ENCODE measurements around the gene OSMR.
A peak's percentile ranks its signal among the peaks of the same experiment; 100 is the strongest.

The OSMR gene

DNA sequence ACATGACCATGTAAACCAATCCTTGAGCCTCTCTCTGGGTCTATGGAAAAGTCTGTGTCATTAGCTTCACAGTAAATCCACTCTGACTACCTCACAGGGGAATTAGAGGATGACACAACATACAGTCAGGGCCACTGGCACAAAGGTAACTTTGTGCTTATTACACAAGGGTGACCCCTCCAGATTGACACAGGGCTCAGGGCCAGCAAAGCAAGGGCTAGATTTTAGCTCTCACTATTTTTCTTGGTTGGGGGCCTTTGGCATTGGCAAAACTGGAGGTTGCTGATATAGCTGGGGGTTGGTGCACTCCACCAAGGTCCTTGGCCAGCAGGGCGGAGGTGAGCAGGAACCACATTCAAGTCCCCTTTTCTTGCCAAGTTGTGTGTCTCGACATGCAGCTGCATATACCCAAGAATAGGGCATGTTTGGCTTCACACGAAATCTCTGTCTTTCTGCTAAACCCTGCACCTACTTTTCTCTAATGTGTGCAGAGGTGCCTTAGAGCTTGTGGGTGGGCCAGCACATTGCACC, 15.2 kb upstream of the OSMR start:
- Histone ChIP-seq H3K27me3 (ENCODE audit: control insufficient read depth in 2 of 2, insufficient read depth in 2 of 2, low read length in 2 of 2) (no peaks in the 10 kb centered on the region), H3K4me3 (ENCODE audit: low read length in 2 of 2) (no peak overlapping the region), H3K36me3 (ENCODE audit: control insufficient read depth in 2 of 2, insufficient read depth in 2 of 2, low read length in 2 of 2) (no peaks in the 10 kb centered on the region), H3K9ac (ENCODE audit: low read depth in 1 of 2, low read length in 2 of 2) (no peak overlapping the region), H3K27ac (ENCODE audit: low read depth in 2 of 2, low read length in 2 of 2) (no peak overlapping the region), H3K9me3 (ENCODE audit: control insufficient read depth in 2 of 2, low read length in 2 of 2) (no peaks in the 10 kb centered on the region), H3K4me1 (ENCODE audit: control insufficient read depth in 2 of 2, insufficient read depth in 2 of 2, low read length in 2 of 2) (no peaks in the 10 kb centered on the region)

DNA sequence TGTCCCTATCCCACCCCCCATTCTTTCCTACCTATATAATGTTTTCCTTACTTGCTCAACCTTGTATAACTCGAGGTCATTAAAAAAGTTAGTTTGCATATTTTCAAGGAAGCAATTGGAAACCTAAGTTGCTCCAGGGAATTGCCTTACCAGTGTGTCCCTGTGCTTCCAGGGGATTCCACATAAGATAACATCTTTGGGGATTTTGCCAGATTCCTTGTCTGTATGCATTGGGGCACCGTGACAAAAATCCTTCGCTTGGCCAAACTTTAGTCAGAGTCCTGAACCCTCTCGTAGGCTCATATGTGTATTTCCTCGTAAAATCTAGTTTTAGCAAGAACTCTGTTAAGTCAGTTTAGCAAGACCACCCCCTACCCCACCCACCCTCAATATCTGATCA, 14.7 kb upstream of the OSMR start:
- H3K36me3 ChIP-seq (ENCODE audit: control insufficient read depth in 2 of 2, insufficient read depth in 2 of 2, low read length in 2 of 2) = no peaks in the 10 kb centered on the region
- no peak overlapping the region for H3K27ac ChIP-seq (ENCODE audit: low read depth in 2 of 2, low read length in 2 of 2)
- no peaks in the 10 kb centered on the region for H3K9me3 ChIP-seq (ENCODE audit: control insufficient read depth in 2 of 2, low read length in 2 of 2)
- H3K4me3 ChIP-seq (ENCODE audit: low read length in 2 of 2) = no peak overlapping the region
- H3K27me3 ChIP-seq (ENCODE audit: control insufficient read depth in 2 of 2, insufficient read depth in 2 of 2, low read length in 2 of 2) = no peaks in the 10 kb centered on the region
- H3K4me1 ChIP-seq (ENCODE audit: control insufficient read depth in 2 of 2, insufficient read depth in 2 of 2, low read length in 2 of 2) = no peaks in the 10 kb centered on the region
- no peak overlapping the region for H3K9ac ChIP-seq (ENCODE audit: low read depth in 1 of 2, low read length in 2 of 2)

DNA sequence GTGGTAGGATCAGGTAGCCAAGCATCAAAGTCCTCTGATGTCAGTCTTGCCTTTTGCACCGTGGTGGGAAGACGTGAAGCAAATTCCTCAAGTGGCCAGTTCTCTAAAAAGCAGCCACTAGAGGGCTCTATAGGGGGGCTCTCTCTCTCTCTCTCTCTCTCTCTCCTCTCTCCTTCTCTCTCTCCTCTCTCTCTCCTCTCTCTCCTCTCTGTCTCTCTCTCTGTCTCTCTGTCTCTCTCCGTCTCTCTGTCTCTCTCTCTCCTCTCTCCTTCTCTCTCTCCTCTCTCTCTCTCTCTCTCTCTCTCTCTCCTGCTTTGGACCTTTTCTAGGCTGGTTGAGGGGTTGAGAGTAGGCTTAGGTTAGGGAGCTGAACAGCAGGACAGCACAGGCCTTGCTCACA, 13.9 kb upstream of the OSMR start:
- Histone ChIP-seq H3K27ac (ENCODE audit: low read depth in 2 of 2, low read length in 2 of 2) (no peak overlapping the region), H3K4me3 (ENCODE audit: low read length in 2 of 2) (no peak overlapping the region), H3K9me3 (ENCODE audit: control insufficient read depth in 2 of 2, low read length in 2 of 2) (no peaks in the 10 kb centered on the region), H3K27me3 (ENCODE audit: control insufficient read depth in 2 of 2, insufficient read depth in 2 of 2, low read length in 2 of 2) (no peaks in the 10 kb centered on the region), H3K4me1 (ENCODE audit: control insufficient read depth in 2 of 2, insufficient read depth in 2 of 2, low read length in 2 of 2) (no peaks in the 10 kb centered on the region), H3K36me3 (ENCODE audit: control insufficient read depth in 2 of 2, insufficient read depth in 2 of 2, low read length in 2 of 2) (no peaks in the 10 kb centered on the region), H3K9ac (ENCODE audit: low read depth in 1 of 2, low read length in 2 of 2) (no peak overlapping the region)

DNA sequence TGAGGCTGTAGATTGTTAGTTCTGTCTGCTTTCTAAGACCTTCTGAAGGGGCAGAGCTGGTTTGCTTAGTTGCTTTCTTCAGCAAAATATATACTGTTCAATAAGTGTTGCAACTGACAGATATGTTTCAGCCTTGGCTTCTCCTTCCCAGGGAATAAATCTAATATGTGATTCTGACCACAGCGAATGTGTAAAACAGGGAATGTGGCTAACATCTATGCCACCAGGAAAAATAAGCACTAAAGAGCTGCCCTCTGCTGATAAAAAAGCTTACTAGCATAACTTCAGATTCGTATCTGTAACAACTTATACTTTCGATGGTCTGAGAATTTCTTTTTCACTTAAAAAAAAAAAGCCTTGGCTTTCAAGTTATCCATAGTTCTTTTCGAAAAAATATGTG, 13.0 kb upstream of the OSMR start:
- Histone ChIP-seq H3K9ac (ENCODE audit: low read depth in 1 of 2, low read length in 2 of 2) (no peak overlapping the region), H3K27ac (ENCODE audit: low read depth in 2 of 2, low read length in 2 of 2) (no peak overlapping the region)

DNA sequence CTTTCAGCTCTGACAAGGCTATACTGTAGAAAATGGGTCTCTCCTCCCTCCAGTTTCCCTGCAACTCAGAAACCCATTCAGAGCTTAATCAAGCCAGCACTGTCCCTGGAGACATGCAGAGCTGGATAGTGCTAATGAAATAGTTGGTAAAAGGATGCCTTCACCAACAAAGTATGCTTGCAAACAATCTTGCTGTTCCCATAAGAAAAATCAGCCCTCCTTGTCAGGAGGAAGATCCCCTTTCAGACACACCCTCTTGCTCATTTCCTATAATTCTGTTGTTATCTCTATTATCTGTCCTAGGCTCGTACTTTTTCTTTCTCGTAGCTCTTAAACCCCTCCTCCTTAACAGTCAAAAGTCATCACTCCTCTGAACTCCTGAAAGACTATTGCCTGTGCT, 9.9 kb upstream of the OSMR start:
- Histone ChIP-seq H3K36me3 (ENCODE audit: control insufficient read depth in 2 of 2, insufficient read depth in 2 of 2, low read length in 2 of 2) (no peaks in the 10 kb centered on the region), H3K9me3 (ENCODE audit: control insufficient read depth in 2 of 2, low read length in 2 of 2) (no peaks in the 10 kb centered on the region), H3K4me3 (ENCODE audit: low read length in 2 of 2) (no peak overlapping the region), H3K9ac (ENCODE audit: low read depth in 1 of 2, low read length in 2 of 2) (no peak overlapping the region), H3K27me3 (ENCODE audit: control insufficient read depth in 2 of 2, insufficient read depth in 2 of 2, low read length in 2 of 2) (no peaks in the 10 kb centered on the region), H3K27ac (ENCODE audit: low read depth in 2 of 2, low read length in 2 of 2) (no peak overlapping the region), H3K4me1 (ENCODE audit: control insufficient read depth in 2 of 2, insufficient read depth in 2 of 2, low read length in 2 of 2) (no peaks in the 10 kb centered on the region)

More for the DNA sequence above, 13.0 kb upstream of the OSMR start:
- Histone ChIP-seq H3K4me3 (ENCODE audit: low read length in 2 of 2) (no peak overlapping the region), H3K4me1 (ENCODE audit: control insufficient read depth in 2 of 2, insufficient read depth in 2 of 2, low read length in 2 of 2) (no peaks in the 10 kb centered on the region), H3K9me3 (ENCODE audit: control insufficient read depth in 2 of 2, low read length in 2 of 2) (no peaks in the 10 kb centered on the region), H3K36me3 (ENCODE audit: control insufficient read depth in 2 of 2, insufficient read depth in 2 of 2, low read length in 2 of 2) (no peaks in the 10 kb centered on the region), H3K27me3 (ENCODE audit: control insufficient read depth in 2 of 2, insufficient read depth in 2 of 2, low read length in 2 of 2) (no peaks in the 10 kb centered on the region)

DNA sequence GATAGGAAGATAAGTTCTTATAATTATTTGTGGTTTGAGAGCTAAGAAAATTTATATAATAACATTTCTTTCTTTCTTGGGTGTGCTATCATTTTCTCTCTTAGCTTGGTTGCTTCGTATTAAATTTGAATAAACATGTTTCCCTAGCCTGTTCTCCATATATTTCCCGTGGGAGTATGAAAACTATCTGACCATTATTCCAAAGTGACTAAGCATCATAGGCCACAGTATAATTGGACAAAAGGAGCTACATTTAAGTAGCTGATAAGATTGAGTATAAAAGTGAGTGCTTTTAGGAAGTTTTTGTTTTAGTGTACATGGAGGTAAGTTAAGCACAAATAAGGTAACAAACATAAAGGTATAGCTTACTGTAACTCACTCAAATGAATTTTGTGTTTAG, 8.4 kb upstream of the OSMR start:
- no peaks in the 10 kb centered on the region for H3K4me1 ChIP-seq (ENCODE audit: control insufficient read depth in 2 of 2, insufficient read depth in 2 of 2, low read length in 2 of 2)
- H3K9ac ChIP-seq (ENCODE audit: low read depth in 1 of 2, low read length in 2 of 2) = no peak overlapping the region
- H3K4me3 ChIP-seq (ENCODE audit: low read length in 2 of 2) = no peak overlapping the region
- H3K9me3 ChIP-seq (ENCODE audit: control insufficient read depth in 2 of 2, low read length in 2 of 2) = no peaks in the 10 kb centered on the region
- no peaks in the 10 kb centered on the region for H3K27me3 ChIP-seq (ENCODE audit: control insufficient read depth in 2 of 2, insufficient read depth in 2 of 2, low read length in 2 of 2)
- no peak overlapping the region for H3K27ac ChIP-seq (ENCODE audit: low read depth in 2 of 2, low read length in 2 of 2)
- no peaks in the 10 kb centered on the region for H3K36me3 ChIP-seq (ENCODE audit: control insufficient read depth in 2 of 2, insufficient read depth in 2 of 2, low read length in 2 of 2)

DNA sequence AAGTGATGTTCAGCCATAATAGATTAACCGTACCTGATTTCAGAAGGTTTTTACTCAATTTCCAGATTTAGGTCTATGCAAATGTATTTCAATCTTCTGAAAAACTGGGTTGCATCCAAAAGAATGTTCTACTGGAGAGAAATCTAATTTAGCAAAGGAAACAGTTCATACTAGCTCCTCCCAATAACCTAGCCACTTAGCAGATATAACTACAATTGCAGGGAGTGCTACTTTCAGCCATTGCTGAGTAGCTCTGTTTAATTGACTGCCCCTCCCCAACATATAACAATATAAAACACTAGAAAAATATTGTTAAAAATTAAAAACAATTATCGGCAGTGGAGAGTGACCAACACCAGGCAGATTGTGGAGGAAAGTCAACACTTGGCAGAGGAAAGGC, 7.9 kb upstream of the OSMR start:
- no peak overlapping the region for H3K27ac ChIP-seq (ENCODE audit: low read depth in 2 of 2, low read length in 2 of 2)
- no peaks in the 10 kb centered on the region for H3K36me3 ChIP-seq (ENCODE audit: control insufficient read depth in 2 of 2, insufficient read depth in 2 of 2, low read length in 2 of 2)
- H3K27me3 ChIP-seq (ENCODE audit: control insufficient read depth in 2 of 2, insufficient read depth in 2 of 2, low read length in 2 of 2) = no peaks in the 10 kb centered on the region
- H3K4me1 ChIP-seq (ENCODE audit: control insufficient read depth in 2 of 2, insufficient read depth in 2 of 2, low read length in 2 of 2) = no peaks in the 10 kb centered on the region
- no peaks in the 10 kb centered on the region for H3K9me3 ChIP-seq (ENCODE audit: control insufficient read depth in 2 of 2, low read length in 2 of 2)
- no peak overlapping the region for H3K4me3 ChIP-seq (ENCODE audit: low read length in 2 of 2)
- H3K9ac ChIP-seq (ENCODE audit: low read depth in 1 of 2, low read length in 2 of 2) = no peak overlapping the region

DNA sequence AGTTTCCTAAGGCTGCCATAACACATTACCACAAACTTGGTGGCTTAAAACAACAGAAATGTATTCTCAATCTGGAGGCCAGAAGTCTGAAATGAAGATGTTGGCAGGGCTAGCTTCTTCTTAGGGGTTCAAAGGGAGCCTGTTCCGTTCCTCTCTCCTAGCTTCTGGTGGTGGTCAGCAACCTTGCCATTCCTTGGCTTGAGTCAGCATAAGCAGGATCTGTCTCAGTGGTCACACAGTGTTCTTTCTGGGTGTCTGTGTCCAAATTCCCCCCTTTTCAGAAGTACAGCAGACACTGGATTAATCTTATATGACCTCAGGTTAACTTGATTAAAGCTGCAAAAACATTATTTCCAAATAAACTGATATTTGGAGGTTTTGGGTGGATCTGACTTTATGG, 2.1 kb upstream of the OSMR start:
- no peak overlapping the region for H3K4me3 ChIP-seq (ENCODE audit: low read length in 2 of 2)
- no peaks in the 10 kb centered on the region for H3K4me1 ChIP-seq (ENCODE audit: control insufficient read depth in 2 of 2, insufficient read depth in 2 of 2, low read length in 2 of 2)
- H3K36me3 ChIP-seq (ENCODE audit: control insufficient read depth in 2 of 2, insufficient read depth in 2 of 2, low read length in 2 of 2) = no peaks in the 10 kb centered on the region
- no peak overlapping the region for H3K27ac ChIP-seq (ENCODE audit: low read depth in 2 of 2, low read length in 2 of 2)
- H3K27me3 ChIP-seq (ENCODE audit: control insufficient read depth in 2 of 2, insufficient read depth in 2 of 2, low read length in 2 of 2) = peaks cover 3% of the 10 kb centered on the region in 2 donors
- H3K9ac ChIP-seq (ENCODE audit: low read depth in 1 of 2, low read length in 2 of 2) = no peak overlapping the region
- no peaks in the 10 kb centered on the region for H3K9me3 ChIP-seq (ENCODE audit: control insufficient read depth in 2 of 2, low read length in 2 of 2)

DNA sequence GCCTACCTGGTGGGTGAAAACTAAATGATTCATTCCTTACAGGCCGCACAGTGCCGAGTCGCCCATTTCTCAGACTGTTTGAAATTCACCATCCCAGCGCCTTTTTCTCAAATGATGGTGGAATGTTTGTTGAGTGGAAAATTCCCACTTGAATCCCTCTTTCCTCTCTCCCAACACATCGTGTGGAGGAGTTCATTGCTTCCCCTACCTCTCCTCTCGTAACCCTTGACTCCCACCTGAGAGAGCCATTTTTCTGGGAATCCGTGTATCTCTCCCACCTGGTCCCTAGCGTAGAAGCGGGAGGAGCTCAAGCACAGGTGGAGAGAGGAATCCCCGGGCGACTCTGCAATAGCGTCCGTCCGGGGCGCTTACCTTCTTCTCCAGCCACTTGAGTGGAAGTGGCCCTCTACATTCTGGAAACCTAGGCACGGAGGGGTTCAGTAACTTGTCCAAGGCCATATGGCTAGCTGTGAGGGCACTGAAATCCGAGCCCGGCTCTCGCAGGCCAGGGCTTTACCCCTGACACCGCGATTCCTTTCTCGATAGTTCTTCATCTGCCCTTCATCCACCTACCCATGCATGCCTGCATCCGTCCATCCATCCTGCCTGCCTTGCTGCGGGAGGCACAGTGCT, 683 bp downstream of the OSMR start:
- Histone ChIP-seq H3K9me3 (ENCODE audit: control insufficient read depth in 2 of 2, low read length in 2 of 2) (no peaks in the 10 kb centered on the region), H3K36me3 (ENCODE audit: control insufficient read depth in 2 of 2, insufficient read depth in 2 of 2, low read length in 2 of 2) (no peaks in the 10 kb centered on the region), H3K4me1 (ENCODE audit: control insufficient read depth in 2 of 2, insufficient read depth in 2 of 2, low read length in 2 of 2) (no peaks in the 10 kb centered on the region), H3K27me3 (ENCODE audit: control insufficient read depth in 2 of 2, insufficient read depth in 2 of 2, low read length in 2 of 2) (peaks cover 3% of the 10 kb centered on the region in 2 donors), H3K27ac (ENCODE audit: low read depth in 2 of 2, low read length in 2 of 2) (peak overlapping the region; percentile 74 to 83), H3K4me3 (ENCODE audit: low read length in 2 of 2) (peak overlapping the region; percentile 62 to 73), H3K9ac (ENCODE audit: low read depth in 1 of 2, low read length in 2 of 2) (peak overlapping the region; percentile 60 to 70)

DNA sequence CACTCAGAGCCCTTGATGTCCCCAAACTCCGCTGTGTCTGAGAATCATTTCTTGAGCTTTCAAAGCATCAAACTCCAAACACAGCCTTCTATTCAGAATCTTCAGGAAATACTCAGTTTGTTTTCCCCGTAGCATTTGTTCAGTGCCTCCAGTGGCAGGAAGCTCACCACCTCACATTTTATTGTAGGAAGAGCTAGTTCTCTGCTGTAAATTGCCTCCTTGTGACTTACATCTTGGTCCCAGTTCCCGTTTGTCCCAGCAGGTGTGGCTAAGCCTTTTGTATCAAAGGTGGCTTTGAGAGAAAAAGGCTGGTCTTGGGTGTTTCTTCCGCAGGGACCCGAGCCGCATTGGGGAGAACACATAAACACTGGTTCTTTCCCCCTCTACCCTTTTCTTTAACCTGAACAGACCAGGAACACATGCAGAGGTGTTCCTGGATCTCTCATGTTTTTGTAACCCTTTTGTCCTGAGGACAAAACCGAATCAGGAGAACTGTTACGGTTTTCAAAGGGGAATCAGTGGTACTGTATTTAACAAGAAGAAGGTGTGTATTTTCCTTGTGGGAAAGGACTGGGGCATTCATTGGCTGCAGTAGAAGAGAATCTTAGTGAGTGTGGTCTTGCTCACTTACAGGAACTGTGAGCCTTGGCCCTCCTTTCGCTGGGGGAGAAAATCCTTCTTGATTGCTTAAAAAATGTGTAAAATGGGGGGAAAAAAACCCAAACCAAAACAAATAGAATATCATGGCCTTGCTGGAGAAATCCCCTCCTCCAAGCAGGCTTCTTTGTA, 1.9 kb downstream of the OSMR start:
- Histone ChIP-seq H3K27me3 (ENCODE audit: control insufficient read depth in 2 of 2, insufficient read depth in 2 of 2, low read length in 2 of 2) (peaks cover 3% of the 10 kb centered on the region in 2 donors), H3K4me1 (ENCODE audit: control insufficient read depth in 2 of 2, insufficient read depth in 2 of 2, low read length in 2 of 2) (no peaks in the 10 kb centered on the region), H3K36me3 (ENCODE audit: control insufficient read depth in 2 of 2, insufficient read depth in 2 of 2, low read length in 2 of 2) (no peaks in the 10 kb centered on the region), H3K9ac (ENCODE audit: low read depth in 1 of 2, low read length in 2 of 2) (no peak overlapping the region), H3K9me3 (ENCODE audit: control insufficient read depth in 2 of 2, low read length in 2 of 2) (no peaks in the 10 kb centered on the region), H3K27ac (ENCODE audit: low read depth in 2 of 2, low read length in 2 of 2) (no peak overlapping the region), H3K4me3 (ENCODE audit: low read length in 2 of 2) (peak overlapping the region; percentile 62 to 73)

All from mucosa of rectum (tissue), 2 donors.